GM12875 (cell line): ENCODE results near the gene SCAPER.

Experiments
- H3K4me3 ChIP-seq: one replicate; pipeline ENCODE4 v1.5.1; 2011; ENCODE audit warnings: low read depth, low read length, control low read depth
- TF ChIP-seq, protein P1 (sequence below): IDR thresholded peaks from 2 replicates; pipeline ENCODE4 v1.5.1; 2011; ENCODE audit warnings: low read depth, mild to moderate bottlenecking, control low read depth, inconsistent platforms, low read length, moderate library complexity, borderline replicate concordance; ENCODE audit not compliant: insufficient read depth

The SCAPER gene

GRCh38 chr15:76328106-76328696, 576.9 kb downstream of the SCAPER start:
- TF ChIP-seq, protein P1, sequence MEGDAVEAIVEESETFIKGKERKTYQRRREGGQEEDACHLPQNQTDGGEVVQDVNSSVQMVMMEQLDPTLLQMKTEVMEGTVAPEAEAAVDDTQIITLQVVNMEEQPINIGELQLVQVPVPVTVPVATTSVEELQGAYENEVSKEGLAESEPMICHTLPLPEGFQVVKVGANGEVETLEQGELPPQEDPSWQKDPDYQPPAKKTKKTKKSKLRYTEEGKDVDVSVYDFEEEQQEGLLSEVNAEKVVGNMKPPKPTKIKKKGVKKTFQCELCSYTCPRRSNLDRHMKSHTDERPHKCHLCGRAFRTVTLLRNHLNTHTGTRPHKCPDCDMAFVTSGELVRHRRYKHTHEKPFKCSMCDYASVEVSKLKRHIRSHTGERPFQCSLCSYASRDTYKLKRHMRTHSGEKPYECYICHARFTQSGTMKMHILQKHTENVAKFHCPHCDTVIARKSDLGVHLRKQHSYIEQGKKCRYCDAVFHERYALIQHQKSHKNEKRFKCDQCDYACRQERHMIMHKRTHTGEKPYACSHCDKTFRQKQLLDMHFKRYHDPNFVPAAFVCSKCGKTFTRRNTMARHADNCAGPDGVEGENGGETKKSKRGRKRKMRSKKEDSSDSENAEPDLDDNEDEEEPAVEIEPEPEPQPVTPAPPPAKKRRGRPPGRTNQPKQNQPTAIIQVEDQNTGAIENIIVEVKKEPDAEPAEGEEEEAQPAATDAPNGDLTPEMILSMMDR = no peak
- H3K4me3 ChIP-seq = no peak overlapping the region

DNA sequence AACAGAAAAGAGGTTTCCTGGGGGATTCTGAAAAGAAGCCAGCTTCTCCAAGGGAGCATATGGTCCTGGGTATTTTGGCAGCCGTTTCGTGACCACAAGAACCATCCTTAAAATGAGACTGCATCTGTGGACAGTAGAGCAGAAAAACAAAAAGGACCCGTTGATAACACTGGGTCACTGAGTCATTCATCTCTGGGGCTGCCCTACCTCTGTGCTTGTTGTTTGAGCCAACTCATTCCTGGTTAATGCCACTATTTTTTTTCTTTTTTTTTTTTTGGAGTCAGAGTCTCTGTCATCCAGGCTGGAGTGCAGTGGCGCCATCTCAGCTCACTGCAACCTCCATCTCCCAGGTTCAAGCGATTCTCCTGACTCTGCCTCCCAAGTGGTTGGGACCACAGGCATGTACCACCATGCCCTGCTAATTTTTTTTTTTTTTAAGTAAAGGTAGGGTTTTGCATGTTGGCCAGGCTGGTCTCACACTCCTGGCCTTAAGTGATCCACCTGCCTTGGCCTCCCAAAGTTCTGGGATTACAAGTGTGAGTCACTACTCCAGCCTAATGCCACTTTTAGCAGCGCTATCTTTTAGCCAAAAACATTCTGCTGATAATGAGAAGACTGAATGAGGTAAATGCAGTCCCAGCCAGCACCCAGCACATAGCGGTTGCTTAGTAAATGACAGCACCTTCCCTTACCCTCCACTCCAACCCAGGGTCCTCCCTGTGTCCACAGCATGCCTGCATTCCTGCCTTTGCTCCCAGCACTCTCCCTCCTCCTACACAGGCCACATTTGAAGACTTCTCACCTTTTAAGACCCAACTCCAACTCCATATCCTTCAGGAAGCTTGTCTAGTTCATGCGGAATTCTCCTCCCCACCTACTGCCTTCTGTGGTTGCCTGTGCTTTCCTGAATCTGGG, 577.7 kb downstream of the SCAPER start:
- TF ChIP-seq, protein P1 = no peak
- H3K4me3 ChIP-seq = no peak overlapping the region

GRCh38 chr15:76325704-76326103, 579.4 kb downstream of the SCAPER start:
- TF ChIP-seq, protein P1 = no peak
- H3K4me3 ChIP-seq = no peak overlapping the region

GRCh38 chr15:76324066-76324465, 581.1 kb downstream of the SCAPER start:
- TF ChIP-seq, protein P1 = no peak
- no peak overlapping the region for H3K4me3 ChIP-seq

DNA sequence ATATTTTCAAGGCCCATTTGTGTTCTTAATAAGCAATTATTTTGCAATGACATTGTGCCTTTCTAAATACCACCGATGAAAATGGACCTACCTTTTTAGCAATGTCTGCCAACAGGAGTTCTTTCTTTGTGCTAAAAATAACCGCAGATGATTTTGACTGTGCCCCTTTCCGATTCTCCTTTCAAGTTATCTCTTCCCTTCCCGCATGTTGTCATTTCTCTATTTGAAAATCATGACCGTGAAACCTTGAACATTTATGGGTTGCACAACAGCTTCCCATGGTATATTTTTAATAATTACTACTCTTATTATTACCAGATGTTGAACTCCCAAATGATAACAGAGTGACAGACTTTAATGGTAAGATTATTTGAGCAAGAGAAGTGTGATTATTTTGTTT, 583.5 kb downstream of the SCAPER start:
- TF ChIP-seq, protein P1 = no peak
- H3K4me3 ChIP-seq = no peak overlapping the region

DNA sequence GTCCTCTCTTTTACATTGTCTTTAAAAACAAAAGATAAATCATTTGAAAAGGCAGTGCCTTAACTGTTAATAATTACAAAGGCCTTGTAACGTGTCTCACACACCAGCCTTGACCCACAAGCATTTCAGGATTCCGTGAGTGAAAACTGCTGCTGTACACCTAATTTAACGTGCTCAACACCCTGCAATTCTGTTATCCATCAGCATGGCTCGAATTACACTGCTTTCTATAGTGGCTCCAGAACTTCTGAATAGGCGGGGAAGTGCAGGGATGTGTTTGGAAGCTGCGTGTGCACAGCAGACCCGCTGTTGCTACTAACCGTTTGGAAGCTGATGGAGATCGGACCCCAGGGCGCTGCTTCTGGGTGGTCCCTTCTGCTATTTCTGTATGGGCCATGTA, 584.0 kb downstream of the SCAPER start:
- H3K4me3 ChIP-seq = no peak overlapping the region
- TF ChIP-seq, protein P1 = no peak

DNA sequence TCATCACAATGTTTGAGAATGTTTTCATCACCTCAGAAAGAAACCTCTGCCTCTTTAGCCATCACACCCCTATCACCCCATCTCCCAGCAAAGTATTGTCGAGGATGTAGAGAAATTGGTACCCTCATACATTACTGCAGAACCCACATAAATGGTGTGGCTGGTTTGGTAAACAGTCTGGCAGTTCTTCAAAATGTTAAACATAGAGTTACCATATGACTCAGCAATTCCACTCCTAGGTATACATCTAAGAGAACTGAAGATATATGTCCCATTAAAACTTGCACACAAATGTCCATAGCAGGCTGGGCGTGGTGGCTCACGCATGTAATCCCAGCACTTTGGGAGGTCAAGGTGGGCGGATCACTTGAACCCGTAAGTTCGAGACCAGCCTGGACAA, 585.1 kb downstream of the SCAPER start:
- TF ChIP-seq, protein P1 = no peak
- H3K4me3 ChIP-seq = no peak overlapping the region
